Epithelial cell of prostate (primary cell): ENCODE measurements around the gene MOB3A.
A peak's percentile ranks its signal among the peaks of the same experiment; 100 is the strongest.

Source experiments
- DNase-seq: peaks from one replicate; pipeline ENCODE4 v3.0.0-alpha.2; 2011; ENCODE audit warnings: low read depth, low spot score
- H3K27ac ChIP-seq: fragments of 450-650 bp; 2 replicates; pipeline ENCODE4 v1.5.1; 2017; ENCODE audit warnings: mild to moderate bottlenecking

The MOB3A gene

DNA sequence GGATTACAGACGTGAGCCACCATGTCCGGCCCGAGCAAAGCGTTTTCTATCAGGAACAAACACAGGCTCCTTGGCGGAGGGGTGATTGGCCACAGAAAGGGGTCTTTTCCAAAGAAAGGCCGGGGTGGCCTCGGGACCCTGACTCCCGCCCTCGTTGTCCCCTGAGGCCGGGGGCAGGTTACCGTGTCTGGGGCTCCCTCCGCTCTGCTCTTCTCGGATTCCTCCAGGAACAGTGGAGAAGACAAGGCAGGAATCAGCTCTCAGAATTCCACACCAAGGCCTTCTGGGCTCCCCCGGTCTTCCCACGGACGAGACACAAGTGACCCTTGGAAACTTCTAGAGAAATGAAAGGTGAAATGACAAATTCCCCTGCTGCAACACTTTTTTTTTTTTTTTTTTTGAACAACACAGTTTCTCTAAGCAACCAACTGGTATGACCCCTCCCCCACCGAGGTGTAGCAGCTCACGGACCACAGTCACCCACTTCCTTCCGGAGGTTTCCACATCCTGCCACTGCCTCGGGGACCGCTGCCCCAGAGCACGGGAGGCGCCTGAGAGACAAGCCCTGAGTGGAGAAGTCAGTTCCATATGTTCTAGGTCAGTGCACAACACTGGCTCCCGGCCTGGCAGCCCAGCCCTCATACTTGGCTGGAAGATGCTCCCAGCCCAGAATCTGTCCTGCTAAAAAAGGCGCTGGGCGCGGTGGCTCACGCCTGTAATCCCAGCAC is 11.0 kb downstream of the MOB3A start:
- no peak for DNase-seq
- no peak overlapping the region for H3K27ac ChIP-seq

DNA sequence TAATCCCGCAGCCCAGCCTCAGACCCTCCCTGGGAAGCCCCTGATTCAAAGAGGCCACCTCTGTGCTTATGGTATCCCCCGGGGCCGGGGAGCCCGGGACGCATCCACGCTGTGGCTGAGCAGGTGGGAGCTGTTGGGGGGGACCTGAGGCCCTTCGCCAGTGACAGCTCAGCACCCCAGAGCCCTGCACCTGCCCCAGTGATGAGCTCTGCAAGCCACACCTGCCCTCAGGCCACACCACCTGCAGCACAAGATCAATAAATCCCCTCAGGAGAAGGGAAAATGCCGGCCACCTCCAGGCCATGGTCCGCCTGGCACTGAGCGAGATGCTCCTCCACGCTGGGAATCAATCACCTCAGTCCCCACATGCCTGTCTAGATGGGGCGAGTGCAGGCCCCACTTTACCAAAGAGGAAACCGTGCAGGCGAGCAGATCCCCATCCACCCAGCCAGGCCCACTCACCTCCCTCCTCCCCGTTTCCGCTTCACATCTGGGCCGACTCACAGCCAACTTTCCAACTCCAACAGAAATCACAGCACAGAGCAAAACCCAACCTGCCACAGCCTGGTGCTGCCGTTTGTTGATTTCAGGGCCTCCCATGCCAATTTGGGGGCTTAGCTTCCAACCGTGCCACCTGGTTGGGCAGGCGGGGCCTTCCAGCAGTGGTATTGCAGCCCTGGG is 12.8 kb downstream of the MOB3A start:
- H3K27ac ChIP-seq: peak overlapping the region; percentile 10
- DNase-seq: no peak

DNA sequence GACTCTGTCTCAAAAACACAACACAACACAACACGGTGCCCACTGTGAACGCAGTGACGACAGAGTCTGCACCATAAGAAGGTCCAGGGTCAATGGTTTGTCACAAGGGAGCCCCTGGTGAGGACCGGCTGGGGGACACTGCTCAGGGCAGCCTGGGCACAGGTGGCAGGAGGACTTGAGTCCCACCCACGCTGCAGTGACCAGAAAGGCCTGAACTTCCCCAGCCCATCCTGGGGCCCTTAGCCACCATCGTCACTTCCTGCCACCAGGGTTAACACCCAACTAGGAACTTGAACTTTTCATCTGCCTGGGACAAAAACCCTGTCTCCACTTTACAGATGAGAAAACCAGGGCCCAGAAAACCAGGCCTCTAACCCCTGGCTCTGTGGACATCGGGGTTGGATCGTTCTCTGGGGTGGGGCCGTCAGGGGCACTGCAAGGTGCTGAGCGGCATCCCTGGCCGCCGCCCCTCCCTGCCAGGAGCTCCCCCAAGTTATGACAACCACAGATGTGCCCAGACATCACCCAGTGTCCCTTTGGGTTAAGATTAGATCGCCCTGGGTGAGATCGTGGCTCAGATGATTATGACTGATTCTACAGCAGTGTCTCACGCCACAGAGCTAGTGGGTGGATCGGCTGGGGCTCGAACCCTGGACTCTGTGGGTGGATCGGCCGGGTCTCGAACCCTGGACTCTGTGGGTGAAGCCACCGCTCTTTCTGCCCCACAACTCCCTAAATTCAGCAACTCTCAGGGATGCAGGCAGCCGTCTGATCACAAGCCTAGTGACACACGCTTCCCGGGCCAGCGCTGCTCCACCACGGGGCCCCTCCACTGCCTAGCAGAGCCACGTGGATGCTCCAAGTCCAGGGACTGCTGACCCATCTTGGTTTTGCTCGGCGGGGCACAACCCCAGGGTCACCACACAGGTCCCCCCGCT is 14.0 kb downstream of the MOB3A start:
- H3K27ac ChIP-seq: no peak overlapping the region
- DNase-seq: no peak

DNA sequence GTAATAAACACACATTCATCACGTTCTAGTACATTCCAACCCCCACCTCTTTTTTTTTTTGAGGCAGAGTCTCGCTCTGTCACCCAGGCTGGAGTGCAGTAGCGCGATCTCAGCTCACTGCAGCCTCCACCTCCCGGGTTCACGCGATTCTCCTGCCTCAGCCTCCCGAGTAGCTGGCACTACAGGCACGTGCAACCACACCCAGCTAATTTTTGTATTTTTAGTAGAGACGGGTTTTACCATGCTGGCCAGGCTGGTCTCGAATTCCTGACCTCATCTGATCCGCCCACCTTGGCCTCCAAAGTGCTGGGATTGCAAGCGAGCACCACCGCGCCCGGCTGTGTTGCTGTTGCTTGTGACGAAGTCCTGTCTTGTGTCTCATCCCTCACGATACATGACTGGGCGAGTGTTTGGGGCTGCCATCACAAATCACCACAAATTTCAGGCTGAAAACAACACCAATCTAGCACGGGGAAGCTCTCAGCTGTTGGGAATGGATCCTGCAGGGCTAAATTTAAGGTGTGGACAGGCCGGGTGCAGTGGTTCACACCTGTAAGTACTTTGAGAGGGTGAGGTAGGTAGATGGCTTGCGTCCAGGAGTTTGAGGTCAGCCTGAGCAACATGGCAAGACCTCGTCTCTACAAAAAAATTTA is 15.7 kb downstream of the MOB3A start:
- DNase-seq: no peak
- H3K27ac ChIP-seq: peak overlapping the region; percentile 2

DNA sequence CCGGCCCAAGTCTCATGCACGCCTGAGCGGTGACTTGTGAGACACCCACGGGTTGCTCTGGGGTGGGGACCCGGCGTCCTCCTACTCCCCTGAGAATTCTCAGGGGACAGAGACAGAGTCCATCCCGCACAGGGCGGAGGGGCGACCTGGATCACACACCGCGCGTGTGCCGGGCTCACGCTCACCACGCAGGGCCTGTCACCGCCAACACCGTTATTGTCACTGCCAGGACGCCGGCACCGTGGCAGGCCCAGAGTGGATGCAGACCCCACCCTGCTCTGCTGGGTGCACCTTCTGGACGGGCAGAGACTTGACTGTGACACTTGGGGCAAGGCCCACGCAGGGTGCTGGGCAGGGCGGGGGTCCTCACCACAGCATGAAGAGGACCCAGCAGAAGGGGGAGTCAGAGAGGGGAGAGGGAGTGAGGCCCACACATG is 16.2 kb downstream of the MOB3A start:
- DNase-seq: no peak

DNA sequence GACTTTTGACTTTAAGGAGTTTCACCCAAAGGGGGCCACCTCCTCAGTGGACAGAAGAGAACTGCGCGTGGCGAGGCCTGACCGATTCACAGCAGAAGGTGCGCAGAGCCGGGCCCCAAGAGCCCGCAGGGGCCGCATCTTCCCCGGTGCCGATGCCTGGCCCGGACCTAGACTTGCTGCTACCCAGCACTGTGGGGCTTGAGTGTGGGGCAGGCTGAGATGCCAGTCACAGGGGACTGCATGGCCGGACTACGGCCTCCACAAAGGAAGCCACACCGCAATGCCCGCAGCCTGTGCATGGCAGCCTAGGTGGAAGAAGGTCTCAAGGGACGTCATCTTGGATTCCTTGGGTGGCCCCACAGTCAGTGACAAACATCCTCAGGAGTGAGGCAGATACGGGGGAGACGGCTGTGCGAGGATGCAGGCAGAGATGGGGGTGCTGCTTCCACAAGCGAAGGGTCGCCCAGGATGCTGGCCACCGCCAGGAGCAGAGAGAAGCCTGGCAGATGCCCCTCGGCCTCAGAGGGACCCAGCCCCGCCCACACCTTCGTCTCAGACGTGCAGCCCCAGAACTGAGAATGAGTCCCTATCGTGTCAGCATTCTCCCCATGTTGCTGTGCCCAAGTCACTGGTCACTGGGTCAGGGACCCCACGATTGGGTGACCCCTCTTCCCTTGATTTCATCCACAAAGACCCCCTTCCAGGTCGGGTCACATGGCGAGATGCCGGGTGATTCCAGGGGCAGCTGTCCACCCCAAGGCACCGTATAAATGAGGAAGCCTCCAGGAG is 16.9 kb downstream of the MOB3A start:
- no peak for DNase-seq
- H3K27ac ChIP-seq: no peak overlapping the region

More for the DNA sequence above, 16.2 kb downstream of the MOB3A start:
- no peak overlapping the region for H3K27ac ChIP-seq

DNA sequence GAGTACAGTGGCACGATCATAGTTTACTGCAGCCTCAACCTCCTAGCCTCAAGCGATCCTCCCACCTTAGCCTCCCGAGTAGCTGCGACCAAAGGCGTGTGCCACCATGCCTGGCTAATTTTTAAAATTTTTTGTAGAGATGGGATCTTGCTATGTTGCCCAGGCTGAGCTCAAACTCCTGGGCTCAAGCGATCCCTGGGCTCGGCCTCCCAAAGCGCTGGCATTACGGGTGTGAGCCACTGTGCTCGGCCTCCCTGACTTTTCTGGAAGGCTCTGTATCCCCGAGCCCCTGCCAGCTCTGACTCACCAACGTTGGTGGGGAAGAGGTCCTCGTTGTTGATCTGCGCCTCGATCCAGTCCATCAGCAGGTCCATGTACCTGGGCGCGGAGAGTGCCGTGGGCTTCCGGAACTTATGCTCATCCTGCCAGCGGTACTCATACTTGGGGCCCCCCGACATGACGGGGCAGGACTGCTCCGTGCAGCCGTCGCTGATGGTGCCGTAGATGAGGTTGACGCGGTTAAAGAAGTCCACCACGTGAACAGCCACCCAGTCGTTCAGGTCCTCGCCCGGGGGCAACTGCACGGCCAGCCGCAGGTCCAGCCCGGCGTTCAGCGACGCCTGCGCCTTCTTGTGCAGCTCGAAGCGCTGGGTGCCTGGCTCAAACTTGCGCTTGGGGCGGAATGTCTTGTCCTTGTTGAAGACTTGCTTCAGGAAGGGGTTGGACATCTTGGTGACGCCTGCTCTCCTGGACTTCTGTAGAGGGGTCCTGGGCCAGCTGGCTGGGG is 18.1 kb downstream of the MOB3A start:
- DNase-seq: no peak
- H3K27ac ChIP-seq: no peak overlapping the region

DNA sequence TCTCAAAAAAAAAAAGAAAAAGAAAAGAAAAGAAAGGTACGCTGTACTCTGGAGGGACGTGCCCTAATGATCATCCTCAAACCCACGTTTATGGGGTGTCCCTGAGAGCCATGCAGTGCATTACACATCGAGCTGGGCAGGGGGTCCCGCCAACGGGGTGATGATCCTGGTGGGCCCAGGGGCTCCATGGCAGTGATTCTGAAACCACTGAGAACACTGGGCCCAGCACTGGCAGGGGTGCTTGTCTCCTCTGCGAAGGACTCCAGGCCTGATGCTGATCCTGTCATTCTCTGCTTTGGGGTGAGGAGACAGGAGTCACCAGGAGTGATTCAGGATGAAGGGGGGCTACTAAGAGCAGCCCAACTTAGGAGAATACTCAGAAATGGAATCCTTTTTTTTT is 18.7 kb downstream of the MOB3A start:
- no peak for DNase-seq
- no peak overlapping the region for H3K27ac ChIP-seq

DNA sequence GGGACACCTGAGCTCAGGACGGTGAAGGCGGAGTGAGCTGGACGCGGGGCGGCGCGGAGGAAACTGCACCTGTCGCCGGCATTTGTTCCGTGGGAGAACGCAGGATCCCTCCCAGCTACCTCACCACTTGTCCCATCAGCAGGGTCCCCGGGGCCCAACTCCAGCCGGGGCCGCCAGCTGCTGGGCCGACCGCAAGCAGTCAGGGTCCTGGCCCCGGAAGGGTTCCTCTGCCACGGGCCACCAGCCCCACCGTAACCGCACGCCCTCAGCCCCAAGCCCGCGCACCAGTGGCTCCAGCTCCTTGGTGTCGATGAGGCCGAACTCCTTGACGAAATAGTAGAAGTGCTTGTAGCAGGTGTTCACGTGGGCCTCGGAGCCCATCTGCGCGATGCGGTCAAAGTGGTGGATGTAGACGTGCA is 19.6 kb downstream of the MOB3A start:
- H3K27ac ChIP-seq: no peak overlapping the region
- no peak for DNase-seq

DNA sequence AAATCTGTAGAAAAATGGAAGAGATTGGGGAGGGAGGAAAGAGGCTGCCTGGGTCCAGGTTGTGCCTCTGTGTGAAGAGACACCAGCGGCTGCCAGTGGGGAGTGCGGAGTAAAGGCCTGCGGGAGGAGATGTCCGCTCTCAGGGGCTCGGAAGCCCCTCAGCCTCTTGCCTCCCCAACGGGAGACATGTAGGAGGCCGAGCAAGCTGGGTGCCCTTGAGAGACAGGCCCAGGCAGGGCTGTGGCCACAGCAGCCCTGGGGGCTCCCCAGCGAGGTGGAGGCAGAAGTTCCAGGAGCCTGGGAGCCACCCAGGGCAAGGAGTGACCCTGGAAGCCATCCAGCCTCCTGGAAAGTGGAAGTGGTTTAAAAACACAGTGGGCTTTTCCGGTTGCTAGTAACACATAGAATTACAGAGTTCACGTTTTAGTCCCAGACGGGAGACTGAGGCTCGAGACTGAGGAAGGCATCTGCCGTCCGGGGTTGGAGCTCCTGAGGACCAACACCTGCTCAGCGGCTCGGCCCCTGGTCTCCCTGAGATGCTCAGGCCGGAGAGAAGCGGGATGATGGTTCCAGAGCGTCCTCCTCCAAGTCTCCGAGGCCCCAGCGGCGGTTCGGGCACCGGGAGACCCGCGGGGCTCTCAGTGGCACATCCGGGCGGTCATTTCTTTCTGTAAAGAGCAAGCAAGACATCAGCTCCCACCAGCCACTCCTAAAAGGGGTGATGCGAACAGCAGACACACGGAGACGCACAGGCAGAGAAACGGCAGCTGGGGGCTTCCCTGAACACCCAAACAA is 23.2 kb downstream of the MOB3A start:
- no peak for DNase-seq
- no peak overlapping the region for H3K27ac ChIP-seq

DNA sequence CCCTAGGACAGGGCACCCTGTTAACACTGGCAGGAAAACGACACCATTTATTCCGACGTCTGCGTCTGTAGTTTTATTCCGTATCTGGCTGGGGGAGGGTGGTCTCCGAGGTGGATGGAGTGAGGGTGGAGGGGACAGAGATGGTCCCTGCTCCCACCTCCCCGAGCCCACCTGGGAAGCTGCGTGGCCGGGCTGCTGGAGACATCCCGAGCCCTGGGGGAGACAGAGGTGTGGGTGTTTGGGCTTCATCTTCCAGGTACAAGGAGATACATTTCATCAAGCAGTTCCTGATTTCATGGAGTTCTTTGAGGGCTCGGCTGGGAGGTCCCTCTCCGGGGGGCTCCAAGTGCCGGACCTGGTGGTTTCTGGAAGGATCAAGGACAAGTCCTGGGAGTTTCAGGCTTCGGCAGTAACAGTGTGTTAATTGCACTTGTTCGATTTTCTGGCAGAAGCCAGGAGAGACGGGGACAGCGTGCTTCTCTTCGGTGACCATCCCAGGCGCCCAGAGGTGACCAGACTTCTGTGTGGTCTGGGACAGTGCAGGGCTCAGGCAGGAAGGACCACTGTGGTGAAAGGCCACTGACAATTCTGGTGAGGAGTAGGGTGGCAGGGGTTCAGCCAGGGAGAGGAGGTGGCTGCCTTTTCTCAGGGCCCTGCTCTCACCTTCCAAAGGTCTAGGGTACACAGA is 25.0 kb downstream of the MOB3A start:
- no peak for DNase-seq
- H3K27ac ChIP-seq: no peak overlapping the region

DNA sequence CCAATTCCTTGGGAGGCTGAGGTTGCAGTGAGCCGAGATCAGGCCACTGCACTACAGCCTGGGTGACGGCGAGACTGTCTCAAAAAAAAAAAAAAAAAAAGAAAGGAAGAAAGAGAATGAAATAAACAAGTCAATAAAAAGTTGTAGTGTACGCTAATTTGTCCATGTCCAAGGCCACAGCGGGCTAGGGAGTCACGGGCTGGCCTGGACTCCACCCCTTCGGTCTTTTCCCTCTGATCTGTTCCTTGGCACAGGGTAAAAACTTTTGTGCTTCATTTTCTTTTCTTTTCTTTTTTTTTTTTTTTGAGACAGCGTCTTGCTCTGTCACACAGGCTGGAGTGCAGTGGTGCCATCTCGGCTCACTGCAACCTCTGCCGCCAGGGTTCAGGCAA is 25.7 kb downstream of the MOB3A start:
- no peak overlapping the region for H3K27ac ChIP-seq
- DNase-seq: no peak

DNA sequence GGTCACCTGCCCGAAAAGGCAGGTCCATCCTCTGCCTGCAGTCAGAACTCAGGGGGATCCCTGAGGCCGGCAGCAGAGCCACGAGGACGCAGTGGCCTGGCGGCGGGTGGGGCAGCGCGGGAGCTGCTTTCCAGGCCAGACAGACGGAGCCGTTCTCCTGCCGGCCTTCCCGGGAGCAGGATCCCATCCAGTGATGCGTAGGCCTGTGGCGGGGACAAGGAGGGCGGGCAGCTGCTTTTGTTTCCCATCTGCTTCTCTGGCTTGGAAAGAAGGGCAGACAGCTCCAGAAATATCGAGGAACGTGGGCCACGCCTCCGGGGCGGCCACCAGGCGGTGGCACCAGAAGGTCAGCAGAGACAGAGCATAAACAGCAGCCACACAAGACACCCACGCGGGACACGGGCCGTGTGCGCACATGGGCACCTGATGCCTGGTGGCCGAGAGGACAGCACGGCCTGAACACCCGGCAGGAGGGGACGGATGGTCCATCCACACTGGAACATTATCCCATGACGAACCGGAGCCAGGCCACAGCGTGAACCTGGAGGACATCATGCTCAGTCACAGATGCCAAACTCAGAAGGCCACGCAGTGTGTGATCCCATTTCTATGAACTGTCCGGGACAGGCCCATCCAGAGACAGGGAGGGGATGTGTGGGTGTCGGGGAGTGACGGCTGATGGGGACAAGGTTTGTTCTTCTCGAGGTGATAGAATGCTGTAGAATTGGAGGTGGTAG is 31.2 kb downstream of the MOB3A start:
- no peak for DNase-seq
- no peak overlapping the region for H3K27ac ChIP-seq

DNA sequence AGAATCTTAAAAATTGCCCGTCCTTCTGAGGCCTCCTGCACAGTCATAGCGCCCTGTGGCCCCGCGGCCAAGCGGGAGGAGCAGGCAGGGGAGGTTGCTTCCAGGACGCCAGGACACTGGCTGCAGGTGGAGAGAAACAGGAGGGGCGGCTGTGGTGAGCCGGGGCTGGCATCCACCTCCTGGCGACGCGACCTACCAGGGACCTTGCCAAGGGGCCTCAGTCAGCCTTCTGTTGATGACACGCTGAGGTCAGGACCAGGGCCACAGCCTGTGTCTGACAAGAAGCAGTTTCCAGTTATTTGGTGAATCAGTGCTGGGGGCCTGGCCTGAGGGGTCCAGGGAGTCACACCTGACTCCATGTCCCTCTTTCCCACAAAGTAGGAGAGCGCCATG is 31.7 kb downstream of the MOB3A start:
- no peak overlapping the region for H3K27ac ChIP-seq
- no peak for DNase-seq

DNA sequence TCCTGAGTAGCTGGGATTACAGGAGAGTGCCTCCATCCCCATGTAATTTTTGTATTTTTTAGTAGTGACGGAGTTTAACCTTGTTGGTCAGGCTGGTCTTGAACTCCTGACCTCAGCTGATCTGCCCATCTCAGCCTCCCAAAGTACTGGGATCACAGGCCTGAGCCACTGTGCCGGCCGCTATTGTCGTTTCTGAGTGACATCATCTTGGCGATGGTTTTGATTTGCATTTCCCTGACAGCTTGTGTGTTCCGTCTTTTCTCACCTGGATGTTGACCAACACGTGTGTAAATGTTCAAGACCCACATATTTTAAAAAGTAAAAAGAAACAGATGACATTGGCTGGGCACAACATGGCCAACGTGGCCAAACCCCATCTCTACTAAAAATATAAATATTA is 32.3 kb downstream of the MOB3A start:
- no peak overlapping the region for H3K27ac ChIP-seq
- DNase-seq: no peak

DNA sequence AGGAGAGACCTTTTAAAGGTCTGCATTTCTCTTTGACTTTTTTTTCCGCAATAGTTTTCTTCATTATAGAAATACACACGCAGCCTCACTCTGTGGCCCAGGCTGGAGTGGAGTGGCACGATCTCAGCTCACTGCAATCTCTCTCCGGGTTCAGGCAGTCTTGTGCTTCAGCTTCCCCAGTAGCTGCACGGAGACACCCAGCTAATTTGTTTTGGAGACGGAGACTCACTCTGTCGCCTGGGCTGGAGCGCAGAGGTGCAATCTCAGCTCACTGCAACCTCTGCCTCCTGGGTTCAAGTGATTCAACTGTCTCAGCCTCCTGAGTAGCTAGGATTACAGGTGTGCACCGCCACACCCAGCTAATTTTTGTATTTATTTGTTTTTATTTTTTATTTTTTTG is 33.4 kb downstream of the MOB3A start:
- H3K27ac ChIP-seq: no peak overlapping the region
- no peak for DNase-seq

DNA sequence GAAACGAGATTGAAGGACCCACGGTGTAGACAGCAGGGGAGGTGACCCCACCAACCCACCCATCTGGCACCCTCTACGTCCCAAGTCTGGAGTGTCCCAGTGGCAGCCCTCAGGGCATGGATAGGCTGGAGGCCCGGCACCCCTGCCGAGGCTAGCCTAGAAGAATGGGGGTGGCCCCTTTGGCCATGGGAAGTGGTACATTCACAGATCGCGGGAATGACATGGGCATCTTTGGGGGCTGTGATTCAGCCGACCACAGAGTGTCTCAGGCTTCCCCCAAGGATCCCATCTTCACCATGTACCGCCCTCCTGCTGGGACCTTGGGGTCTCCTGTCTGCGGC is 33.8 kb downstream of the MOB3A start:
- DNase-seq: no peak
- no peak overlapping the region for H3K27ac ChIP-seq
